SH-SY5Y (cell line): ENCODE measurements around the gene RNASE11.

Source experiments
- GATA2 ChIP-seq: IDR thresholded peaks from 2 replicates; pipeline ENCODE4 v1.6.1; 2011; ENCODE audit warnings: mild to moderate bottlenecking, low read depth, low read length
- GATA3 ChIP-seq: IDR thresholded peaks from 2 replicates; pipeline ENCODE4 v1.6.1; 2011; ENCODE audit warnings: low read depth, mild to moderate bottlenecking, low read length, moderate library complexity

GRCh38 chr14:20628063-20628854 lies 40.5 kb upstream of the RNASE11 start:
- TF ChIP-seq GATA2 = no peak
- TF ChIP-seq GATA3 = no peak
